ENCODE data around the gene PIGN.
"Not testable (repeated sequence)": the region's sequence is repeated elsewhere in the genome, so short reads cannot be mapped to it uniquely, and the experiment has no call there.

Gene PIGN

DNA sequence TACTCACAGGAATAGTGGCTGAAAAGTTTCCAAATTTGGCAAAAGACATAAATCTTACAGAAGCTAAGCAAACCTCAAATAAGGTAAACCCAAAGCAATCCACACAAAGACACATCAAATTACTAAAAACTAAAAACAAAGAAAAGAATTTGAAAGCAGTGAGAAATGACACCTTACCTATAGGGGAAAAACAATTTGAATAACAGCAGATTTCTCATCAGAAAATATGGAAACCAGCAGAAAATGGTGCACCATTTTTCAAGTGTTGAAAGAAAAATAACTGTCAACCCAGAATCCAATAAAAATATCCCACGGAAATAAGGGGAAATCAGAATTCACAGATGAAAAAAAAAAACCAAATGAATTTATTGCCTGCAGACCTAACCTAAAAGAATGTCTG lies 138.6 kb downstream of the PIGN start:
- no peak for DNase-seq

DNA sequence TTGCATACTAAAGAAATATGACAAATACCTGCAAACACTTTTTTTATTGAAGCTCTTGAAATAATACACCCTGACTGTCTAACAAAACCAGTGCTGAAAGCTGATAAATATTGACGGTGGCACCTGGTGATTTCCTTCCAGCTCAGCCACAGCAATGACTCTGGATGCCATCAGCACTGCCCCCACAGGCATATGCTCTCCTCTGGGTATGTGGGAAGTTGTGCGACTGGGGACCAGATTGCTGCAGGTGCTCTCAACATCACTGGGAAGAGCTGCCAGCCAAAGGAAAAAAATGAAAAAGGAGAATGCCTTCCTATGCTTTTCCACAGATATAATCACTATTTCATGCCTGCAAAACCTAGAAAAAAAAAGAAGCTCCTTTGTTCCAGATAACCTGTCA lies 141.5 kb downstream of the PIGN start:
- no peak for DNase-seq

DNA sequence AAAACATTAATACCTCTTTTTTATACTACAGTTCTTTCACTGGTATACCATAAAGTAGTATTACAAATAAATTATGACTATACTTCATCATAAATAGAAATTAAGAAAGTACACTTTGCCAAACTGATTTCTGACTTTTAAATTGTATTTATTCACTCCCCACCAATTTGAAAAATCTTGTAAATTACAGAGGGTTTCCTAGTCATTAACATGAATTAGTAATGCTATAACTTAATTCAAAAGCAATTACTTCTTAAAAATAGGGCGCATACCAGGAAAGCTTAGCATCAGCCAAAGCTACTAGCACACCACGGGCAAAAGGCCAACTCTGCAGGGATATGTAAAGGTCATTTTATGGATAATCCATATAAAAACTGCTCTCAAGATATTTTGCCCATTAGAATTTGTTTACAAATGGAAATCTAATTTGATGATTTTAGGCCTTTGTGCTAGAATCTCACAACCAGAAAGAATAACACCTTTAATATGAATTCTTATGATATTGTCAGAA lies 142.3 kb downstream of the PIGN start:
- no peak for DNase-seq

DNA sequence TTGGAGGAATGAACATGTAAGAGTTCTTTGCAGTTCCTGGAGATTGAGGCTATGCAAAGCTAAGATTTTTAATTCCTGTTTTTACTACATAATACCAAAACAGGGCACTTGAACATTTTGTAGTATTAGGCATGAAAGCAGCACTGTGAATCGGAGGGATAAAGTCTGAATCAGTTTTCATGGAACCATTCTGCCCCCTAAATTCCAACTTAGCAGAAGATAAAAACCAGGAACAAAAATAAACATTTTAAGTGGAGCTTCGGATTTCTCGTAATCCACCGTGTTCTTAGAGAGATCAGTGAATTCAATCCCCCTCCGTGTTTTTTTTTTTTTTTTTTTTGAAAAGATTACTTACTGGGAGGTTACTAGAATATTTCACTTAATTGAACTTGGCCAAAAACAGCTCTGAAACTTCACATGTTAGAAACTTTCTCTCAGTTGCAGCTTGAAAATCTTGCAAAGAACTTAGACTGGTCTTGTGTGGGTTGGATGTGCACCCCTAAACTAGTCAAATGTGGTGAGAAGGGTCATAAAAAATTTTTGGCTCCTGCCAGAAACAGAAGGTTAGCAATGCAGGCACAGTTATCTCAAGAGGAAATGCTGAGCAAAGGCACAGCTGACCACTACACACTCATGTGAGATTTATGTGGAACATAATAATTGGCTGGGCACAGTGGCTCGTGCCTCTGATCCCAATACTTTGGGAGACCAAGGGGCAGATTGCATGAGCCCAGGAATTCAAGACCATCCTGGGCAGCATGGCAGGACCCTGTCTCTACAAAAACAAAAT lies 148.7 kb downstream of the PIGN start:
- DNase-seq: no peak

DNA sequence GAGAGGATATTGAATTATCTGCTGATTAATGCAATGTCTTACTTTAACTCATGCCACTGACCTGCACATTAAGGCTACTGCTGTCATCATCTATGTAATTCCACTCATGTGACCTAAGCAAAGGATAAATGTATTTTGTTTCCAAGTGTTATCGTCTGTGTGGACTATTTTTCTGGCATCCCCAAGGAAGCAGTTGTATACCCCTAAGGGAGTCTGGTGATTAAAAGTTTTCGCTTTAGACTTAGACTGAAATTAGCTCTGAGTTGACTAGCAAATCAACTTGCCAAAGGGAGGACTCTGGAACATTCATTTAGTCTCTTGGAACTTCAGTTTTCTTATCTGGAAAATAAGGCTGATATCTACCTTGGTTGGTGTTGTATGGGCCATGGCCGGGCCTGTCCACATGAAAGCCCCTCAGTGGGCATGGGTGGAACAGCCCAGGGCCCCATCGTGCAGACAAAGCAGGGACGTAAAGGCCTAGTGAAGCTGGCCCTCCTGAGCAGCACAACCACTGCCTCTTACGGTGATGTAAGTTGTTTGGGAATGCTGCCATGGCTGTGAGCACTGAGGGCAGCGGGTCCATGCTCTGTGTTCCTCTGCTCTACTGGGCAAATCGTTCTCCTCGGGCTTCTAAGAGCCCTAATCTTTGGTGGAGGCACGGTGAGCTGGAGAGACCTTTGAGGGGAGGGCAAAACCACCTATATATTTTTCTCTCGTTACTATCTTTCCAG lies 149.7 kb downstream of the PIGN start:
- DNase-seq: no peak

DNA sequence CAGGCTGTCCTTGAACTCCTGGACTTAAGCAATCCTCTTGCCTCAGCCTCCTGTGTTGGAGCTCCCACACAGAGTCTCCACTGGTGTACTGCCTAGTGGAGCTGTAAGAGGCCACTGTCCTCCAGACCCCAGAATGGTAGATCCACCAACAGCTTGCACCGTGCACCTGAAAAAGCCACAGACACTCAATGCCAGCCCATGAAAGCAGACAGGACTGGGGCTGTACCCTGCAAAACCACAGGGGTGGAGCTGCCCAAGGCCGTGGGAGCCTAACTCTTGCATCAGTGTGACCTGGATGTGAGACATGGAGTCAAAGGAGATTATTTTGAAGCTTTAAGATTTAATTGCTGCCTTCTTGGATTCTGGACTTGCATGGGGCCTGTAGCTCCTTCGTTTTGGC lies 152.6 kb downstream of the PIGN start:
- not testable (repeated sequence) for DNase-seq

DNA sequence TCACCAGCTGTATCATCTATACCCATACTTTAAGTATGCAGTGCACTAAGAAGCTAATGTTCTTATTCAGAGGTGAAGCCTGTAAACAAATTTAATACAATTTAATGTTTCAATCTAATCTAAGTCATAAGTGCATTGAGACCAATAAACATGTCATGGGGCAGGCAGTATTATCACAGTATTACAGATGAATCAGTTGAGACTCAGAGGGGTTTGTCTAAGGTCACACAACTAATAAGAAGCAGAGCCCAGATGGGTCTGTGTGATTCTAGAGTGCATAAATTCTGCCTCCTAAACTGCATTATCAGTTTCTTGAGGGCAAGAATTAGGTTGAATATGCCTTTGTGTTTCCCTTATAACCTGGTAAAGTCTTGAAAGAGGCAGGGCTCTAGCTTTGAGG lies 153.1 kb downstream of the PIGN start:
- DNase-seq: no peak

DNA sequence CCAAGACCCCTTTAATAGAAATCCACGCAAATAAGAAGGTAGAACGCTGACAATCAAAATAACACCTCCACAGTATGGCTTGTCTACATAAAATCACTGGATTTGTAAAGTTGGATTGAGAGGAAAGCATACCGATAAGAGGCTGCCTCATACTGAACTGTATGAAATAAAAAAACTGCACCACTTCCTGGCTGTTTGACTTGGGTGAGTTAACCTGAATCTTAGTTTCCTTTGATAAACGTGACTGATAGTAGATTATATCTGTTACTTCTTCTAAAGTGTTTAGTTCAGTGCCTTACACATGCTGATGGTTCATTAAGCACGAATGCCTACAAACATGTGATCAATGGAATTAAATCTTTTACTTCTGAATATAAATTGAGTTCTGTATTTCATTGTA lies 153.6 kb downstream of the PIGN start:
- no peak for DNase-seq

DNA sequence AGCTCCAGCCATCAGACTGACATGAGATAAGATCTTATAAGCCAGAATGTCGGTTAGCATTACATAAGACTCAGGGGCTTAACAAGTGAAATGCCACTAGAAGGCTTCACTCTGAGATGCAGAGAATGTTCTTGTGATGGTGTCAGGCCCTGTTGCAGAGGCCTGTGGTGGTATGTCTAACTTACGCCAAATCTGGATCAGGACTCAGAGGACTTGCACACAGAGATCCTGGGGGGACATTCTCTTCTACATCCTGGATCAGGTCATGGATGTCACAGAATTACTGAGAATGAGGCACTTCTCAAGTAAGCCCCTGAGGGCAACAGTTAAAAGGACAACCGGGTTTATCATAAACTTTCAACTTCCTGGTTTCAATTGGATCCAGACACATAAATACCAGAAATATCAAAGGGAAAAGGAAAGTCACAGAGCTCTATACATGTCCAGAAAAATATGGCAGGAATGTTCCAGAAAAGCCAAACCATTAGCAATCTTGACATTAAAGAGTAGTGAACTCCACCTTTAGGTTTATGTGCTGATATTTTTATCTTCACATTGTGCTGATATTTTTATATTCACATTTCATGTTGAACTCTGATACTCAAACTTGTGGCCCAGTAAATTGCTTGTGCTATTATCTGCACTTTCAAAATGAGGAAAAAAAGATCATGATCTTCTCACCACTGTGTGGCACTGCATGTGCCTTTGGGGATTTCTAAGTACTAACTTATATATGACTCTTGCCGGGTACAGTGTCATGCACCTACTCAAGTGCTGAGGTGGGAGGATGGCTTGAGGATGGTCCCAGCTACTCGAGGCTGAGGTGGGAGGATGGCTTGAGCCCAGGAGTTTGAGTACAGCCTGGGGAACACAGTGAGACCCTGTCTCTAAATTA lies 156.5 kb downstream of the PIGN start:
- DNase-seq: no peak

DNA sequence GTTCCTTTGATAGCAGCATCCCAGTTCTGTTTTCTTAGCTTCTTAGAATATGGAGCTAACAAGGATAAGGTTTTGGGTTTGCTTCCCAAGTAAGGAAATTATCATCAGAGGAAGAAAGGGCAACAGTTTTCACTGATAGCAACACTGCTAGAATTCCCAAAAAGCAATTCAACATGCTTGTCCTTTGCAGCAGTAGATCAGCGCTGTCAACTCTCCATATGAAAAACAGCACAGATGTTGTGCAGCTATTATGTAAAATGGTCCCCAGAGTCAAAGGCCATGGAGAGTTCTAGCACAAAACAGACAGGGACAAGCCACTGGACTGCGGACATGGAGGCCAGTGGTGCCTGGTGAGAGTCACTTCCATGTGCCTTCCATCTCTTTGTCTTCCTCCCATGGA lies 158.1 kb downstream of the PIGN start:
- DNase-seq: no peak

DNA sequence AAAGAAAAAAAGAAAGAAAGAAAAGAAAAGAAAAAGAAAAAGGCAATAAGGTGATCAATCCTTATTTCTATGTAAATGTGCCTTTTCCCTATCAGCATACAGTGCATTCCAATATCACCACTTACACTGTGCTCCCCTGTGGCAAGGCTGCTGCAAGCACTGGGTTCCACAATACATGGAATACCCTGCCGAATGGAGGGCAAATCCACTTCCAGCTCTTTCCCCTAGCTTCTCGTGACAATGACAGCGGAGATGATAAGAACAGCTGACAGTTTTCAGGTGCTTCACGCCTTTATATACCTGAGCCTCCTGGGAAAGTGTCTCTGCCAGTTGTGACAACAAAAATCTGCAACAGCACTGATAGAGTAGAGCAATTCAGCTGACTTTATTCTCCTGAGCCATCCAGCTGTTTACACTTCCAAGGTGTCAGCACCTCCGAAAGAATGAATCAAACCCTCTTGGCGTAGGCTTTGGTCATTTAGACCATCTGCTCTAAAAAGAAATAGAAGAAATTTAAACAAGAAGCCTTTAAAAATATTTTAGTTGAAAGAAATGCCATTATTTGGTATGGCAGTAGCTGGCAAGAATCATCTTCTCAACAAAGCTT lies 158.8 kb downstream of the PIGN start:
- no peak for DNase-seq

DNA sequence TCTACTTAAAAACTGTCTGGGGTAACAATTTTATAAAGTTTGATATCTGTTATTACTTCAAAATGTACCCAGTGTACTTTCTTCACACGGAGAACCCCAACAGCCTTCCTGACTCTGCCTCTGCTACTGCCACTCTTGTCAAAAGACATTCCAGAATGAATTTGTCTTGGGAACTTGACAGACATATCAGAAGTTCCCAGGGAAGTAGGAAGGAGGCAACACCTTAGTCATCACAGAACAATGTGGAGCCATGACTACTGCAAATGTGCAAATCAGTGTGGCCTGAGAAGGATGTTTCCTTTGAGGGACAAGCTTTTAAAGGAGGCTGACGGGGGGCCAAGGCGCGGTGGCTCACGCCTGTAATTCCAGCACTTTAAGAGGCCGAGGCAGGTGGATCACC lies 160.3 kb downstream of the PIGN start:
- DNase-seq: no peak

DNA sequence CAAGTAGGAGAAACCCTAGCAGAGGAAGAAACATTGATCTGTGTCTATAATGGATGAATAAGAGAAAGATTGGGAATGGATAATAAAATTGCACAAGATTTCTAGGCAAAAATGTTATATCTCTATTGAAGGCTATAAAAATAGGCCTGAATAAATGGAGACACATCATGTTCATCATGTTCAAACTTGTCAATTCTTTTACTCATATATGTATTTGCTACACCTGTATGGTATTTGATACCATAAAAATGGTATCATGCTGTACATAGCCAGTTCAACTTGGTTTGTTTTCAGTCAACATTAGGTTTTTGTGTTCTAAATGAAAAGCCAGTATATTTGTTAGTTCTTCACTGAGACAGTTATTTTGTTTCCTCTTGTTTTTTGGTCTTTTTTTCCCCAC lies 161.9 kb downstream of the PIGN start:
- DNase-seq: no peak

DNA sequence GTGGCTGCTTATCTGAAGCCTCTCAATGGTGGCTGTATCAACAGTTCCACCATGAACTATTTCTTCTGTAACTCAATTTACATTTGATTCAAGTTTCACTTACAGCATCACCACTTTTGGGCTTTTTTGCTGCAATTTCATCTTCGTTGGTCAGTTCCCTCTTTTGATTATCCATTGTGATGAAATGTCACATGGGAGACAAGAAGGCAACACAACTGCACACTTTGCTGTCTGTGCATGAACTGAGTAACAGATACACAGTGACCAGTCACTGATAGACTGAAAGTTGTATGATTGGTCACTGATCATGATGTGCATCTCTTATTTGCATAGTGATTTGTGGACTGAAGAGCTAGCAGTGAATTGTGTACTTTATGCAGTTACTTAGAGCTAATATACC lies 163.3 kb downstream of the PIGN start:
- peak; percentile 5 for DNase-seq

DNA sequence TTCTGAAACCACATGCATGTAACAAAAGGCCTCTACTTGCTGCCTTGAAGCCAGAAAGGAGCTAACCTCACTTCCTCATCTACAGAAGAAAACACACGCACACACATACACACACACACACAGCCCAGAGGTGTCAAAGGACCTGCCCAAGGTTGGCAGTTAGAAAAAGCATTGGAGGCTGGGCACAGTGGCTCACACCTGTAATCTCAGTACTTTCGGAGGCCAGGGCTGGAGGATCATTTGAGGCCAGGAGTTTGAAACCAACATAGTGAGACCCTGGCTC lies 168.2 kb downstream of the PIGN start:
- peak; percentile 20 for DNase-seq

DNA sequence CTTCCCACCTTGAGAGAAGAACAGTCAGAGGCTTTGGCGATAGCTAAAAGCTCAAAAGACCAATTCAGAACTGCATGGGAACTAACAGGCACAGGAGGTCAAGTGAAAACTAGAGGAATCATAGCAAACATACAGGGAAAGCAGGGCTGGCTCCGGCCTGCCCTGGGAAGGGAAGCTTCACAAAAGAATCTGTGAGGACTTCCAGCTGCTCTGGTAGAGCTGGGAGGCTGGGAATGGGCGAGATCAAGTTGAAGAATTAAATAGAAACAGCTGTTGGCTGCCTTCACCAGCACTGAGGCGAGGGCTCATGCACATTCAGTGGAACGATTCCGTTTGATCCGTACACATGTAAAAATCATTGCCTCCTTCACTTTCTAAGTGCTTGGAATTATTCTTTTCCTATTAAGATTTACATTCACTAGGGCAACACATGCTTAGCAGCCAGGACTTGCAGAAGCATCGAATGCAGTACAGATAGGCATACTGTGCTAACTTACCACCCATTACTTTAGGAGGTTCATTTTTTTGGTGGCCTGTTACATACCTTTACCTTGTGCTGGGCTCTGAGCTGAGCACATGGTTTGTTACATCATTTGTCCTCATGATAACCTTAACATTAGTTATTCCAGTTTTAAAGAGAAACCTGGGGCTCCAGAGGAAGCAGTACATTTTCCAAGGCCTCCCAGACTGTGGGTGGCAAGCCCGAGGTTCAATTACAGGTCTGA lies 168.7 kb downstream of the PIGN start:
- no peak for DNase-seq

DNA sequence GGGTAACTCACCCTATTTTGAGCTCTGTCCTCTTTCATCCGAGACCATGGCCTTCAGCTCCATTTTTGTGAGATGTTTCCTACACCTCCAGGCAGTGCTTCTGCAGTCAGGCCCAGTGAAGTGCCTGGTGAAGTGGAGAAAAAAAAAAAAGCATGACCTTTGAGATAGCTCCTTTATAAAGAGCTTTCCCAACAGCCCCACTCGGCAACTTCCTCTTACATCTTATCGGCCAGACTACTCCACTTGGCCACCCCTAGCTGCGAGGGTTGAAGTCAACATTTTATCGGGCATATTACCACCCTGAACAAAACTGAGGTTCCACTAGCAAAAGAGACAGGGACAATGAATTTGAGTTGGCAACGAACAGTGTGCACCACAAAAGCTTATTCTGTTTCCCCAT lies 169.2 kb downstream of the PIGN start:
- peak; percentile 6 for DNase-seq

DNA sequence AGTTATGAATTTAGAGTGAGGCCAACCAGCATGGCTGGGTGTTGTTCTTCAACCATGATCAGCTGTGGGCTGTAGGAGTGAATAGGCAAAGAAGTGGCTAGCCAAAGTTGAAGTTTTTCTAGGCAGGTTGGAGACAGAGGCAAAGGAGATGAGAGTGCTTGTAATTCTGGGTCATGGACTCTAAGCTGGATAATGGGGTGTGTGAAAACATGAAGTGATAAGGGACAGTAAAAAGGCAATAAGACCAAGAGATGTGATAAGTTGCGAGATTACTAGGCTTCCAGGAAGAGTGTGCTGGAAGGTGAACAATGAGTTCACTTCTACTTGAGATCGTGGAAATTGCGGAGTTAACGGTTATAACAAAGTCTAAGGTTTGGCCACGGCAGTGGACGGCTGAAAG lies 175.4 kb downstream of the PIGN start:
- no peak for DNase-seq

DNA sequence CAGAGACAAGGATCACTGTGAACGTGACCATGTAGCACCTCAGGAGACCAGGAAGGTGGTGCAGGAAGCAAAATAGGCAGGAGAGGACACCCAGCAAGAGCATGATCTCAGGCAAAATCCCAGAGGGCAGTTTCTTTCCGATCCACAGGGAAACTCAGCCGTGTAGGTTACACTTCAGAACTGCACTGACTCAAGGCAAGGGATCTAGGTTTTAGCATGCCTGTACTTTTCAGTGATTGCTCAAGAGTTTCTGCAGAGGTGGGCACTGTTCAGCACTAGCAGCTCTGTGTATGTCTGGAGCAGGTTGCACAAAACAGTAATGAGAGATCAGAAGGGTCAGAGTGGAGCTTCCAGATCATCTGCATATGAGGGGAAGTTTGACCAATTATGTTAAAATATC lies 177.3 kb downstream of the PIGN start:
- DNase-seq: no peak

DNA sequence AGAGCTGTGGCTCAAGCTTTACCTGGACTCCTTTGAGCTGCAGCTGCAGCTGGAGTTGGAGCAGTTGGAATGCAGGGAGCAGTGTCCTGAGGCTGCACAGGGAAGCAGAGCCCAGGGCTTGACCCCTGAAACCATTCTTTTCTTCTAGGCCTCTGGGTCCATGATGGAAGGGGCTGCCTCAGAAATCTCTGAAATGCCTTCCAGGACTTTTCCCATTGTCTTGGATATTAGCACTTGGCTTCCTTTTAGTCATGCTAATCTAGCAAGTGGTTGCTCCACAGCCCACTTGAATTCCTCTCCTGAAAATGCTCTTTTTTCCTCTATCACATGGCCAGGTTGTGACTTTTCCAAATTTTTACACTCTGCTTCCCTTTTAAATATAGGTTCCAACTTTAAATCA lies 185.5 kb downstream of the PIGN start:
- no peak for DNase-seq

DNA sequence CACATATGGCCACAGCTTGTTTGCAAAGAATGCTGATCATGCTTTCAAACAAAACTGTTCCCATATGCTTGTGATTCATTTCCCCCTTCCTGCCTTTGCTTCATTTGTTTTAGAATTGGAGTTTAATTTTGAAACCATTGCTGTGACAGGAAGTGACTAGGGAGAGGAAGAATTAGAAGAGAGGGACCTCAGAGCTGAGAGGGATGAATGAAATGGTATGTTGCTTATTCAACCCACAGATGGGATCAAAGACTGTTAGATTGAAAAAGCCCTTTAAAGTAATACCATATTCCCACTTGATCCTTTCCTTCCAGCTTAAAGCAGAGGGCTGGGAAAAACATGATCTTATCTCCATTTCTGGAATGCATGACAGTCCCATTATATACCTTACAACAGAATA lies 187.9 kb downstream of the PIGN start:
- DNase-seq: peak; percentile 54

DNA sequence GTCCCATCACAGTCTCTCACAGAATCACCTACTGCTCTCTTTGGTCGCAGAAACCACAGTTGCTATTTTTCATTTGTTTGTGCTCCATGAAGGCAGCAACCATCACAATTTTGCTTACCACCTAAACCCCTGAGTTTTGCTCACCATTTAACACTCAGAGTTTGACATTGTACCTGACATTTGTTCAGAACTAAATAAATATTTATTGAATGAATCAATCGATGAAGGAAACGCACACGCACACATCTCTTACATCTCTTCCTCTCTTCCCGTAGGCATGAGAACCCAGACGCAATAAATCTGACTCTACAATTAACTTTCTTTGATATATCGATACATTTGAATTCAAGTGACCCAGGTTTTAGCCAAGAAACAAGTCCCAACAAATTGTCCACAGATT lies 188.5 kb downstream of the PIGN start:
- DNase-seq: no peak

DNA sequence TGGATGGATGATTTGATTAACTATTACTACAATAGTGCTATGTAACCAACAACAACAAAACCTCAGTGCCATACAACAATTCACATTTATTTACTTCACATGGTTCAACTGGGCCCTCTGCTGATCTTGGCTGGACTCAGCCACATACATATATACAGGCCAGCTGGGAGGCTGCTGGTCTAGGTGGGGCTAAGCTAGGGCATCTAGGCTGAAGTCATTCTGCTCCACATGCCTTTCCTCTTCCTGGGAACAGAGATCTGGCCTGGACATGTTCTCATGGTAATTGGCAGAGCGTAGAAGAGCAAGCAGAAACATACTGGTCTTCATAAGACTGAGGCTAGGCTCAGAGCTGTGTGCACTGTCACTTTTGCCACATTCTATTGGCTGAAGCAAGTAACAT lies 191.2 kb downstream of the PIGN start:
- DNase-seq: no peak

Data from MV-4-11 (cell line).